K562 (cell line): ENCODE measurements around the gene PLEKHA1.

Experiments used
- CREB1 ChIP-seq, 2 experiments: sonication (generic) in 1 of 2; formaldehyde crosslinking in 1 of 2; IDR thresholded peaks; 2 replicates each; pipeline versions ENCODE4 v1.6.1 to v1.8.0; 2012 to 2022; ENCODE audit warnings: inconsistent platforms in 1 of 2, mild to moderate bottlenecking in 1 of 2, missing genetic modification reagents in 1 of 2, moderate library complexity in 1 of 2
- NFIC ChIP-seq: fragments of 450-650 bp; IDR thresholded peaks from 2 replicates; pipeline ENCODE4 v1.6.1; 2017; ENCODE audit warnings: mild to moderate bottlenecking, inconsistent platforms
- POLR2A ChIP-seq: fragments of 450-650 bp; conservative IDR thresholded peaks from 2 replicates; pipeline ENCODE4 v1.6.1; 2016
- RAD21 ChIP-seq, 2 experiments: fragments of 250-450 bp in 1 of 2; fragments of 450-650 bp in 1 of 2; sonication (Bioruptor Pico) in 1 of 2; formaldehyde crosslinking in 1 of 2; IDR thresholded peaks in 1 of 2; conservative IDR thresholded peaks in 1 of 2; 2 replicates each; pipeline versions ENCODE4 v1.4.0 to v1.8.0; 2020 to 2022; ENCODE audit warnings: mild to moderate bottlenecking in 2 of 2, moderate library complexity in 1 of 2
- TF ChIP-seq, protein P1 (sequence below): sonication (generic); formaldehyde crosslinking; IDR thresholded peaks from 2 replicates; pipeline ENCODE4 v1.8.1; 2023; ENCODE audit warnings: mild to moderate bottlenecking, missing genetic modification reagents, moderate library complexity
- TF ChIP-seq, protein P2 (sequence below), 3 experiments: IDR thresholded peaks in 2 of 3; conservative IDR thresholded peaks in 1 of 3; 2 replicates each; pipeline ENCODE4 v1.5.1; 2011 to 2012; ENCODE audit warnings: low read length in 3 of 3, mild to moderate bottlenecking in 3 of 3, control low read depth in 2 of 3, improper control_type of control experiment in 1 of 3, inconsistent platforms in 1 of 3, low read depth in 1 of 3, mixed read lengths in 1 of 3, moderate library complexity in 1 of 3; ENCODE audit not compliant: insufficient read depth in 2 of 3
- TF ChIP-seq, protein P3 (sequence below): sonication (generic); formaldehyde crosslinking; IDR thresholded peaks from 2 replicates; pipeline ENCODE4 v1.5.0; 2020; ENCODE audit warnings: missing genetic modification reagents

DNA sequence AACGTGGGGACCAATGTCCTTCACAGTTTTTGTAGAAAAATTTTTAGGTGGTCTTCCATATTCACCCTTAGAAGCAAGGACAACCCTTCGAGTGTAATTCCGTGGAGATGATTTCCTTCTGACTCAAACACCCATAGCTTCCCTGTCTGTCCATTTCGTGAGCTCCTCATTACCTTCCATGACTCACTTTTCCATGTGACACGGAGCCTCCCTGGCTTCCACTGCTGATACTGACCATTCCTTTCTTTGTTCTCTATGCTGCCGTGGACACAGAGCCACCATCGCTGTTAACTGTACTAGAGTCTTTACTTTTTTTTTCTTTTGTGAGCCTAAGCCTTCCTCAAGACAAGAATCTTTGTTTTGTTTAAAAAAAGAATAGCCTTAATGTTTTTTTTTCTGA, 67.5 kb downstream of the PLEKHA1 start:
- TF ChIP-seq, protein P1, sequence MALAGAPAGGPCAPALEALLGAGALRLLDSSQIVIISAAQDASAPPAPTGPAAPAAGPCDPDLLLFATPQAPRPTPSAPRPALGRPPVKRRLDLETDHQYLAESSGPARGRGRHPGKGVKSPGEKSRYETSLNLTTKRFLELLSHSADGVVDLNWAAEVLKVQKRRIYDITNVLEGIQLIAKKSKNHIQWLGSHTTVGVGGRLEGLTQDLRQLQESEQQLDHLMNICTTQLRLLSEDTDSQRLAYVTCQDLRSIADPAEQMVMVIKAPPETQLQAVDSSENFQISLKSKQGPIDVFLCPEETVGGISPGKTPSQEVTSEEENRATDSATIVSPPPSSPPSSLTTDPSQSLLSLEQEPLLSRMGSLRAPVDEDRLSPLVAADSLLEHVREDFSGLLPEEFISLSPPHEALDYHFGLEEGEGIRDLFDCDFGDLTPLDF (CRISPR knock-in tag) = no peak
- TF ChIP-seq, protein P2, sequence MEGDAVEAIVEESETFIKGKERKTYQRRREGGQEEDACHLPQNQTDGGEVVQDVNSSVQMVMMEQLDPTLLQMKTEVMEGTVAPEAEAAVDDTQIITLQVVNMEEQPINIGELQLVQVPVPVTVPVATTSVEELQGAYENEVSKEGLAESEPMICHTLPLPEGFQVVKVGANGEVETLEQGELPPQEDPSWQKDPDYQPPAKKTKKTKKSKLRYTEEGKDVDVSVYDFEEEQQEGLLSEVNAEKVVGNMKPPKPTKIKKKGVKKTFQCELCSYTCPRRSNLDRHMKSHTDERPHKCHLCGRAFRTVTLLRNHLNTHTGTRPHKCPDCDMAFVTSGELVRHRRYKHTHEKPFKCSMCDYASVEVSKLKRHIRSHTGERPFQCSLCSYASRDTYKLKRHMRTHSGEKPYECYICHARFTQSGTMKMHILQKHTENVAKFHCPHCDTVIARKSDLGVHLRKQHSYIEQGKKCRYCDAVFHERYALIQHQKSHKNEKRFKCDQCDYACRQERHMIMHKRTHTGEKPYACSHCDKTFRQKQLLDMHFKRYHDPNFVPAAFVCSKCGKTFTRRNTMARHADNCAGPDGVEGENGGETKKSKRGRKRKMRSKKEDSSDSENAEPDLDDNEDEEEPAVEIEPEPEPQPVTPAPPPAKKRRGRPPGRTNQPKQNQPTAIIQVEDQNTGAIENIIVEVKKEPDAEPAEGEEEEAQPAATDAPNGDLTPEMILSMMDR (IDR thresholded peaks at IDR 0.05 in 2 of 3, conservative IDR thresholded peaks at IDR 0.05 in 1 of 3; ENCODE audit: insufficient read depth in 2 of 3, low read depth in 1 of 3, low read length in 3 of 3) = no peak
- TF ChIP-seq NFIC = no peak
- no peak for TF ChIP-seq RAD21 (CRISPR knock-in tag; conservative IDR thresholded peaks at IDR 0.05 in 1 of 2, IDR thresholded peaks at IDR 0.05 in 1 of 2)
- no peak for TF ChIP-seq POLR2A
- TF ChIP-seq CREB1 (IDR thresholded peaks at IDR 0.05) = no peak
- TF ChIP-seq CREB1 (CRISPR knock-in tag; IDR thresholded peaks at IDR 0.05) = no peak
- TF ChIP-seq, protein P3, sequence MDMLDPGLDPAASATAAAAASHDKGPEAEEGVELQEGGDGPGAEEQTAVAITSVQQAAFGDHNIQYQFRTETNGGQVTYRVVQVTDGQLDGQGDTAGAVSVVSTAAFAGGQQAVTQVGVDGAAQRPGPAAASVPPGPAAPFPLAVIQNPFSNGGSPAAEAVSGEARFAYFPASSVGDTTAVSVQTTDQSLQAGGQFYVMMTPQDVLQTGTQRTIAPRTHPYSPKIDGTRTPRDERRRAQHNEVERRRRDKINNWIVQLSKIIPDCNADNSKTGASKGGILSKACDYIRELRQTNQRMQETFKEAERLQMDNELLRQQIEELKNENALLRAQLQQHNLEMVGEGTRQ (CRISPR knock-in tag) = no peak
